Karpas-422 (cell line): ENCODE results near the gene MFSD2A. TPM values are rescaled to one million over a fixed set of nuclear protein-coding genes. Genes with fewer than 3 reads are reported as not detected.

Experiments
- DNase-seq: peaks from one replicate; pipeline ENCODE4 v3.0.0-alpha.2; 2015
- H2AFZ ChIP-seq: fragments of 200-600 bp; sonication (generic); 2 replicates; pipeline ENCODE4 v1.6.1; 2014; ENCODE audit warnings: antibody characterized with exemption, low read length, mixed read lengths
- H3K27ac ChIP-seq: fragments of 200-600 bp; sonication (generic); 2 replicates; pipeline ENCODE4 v1.5.1; 2014; ENCODE audit warnings: mild to moderate bottlenecking, low read length, moderate library complexity
- H3K27me3 ChIP-seq: fragments of 200-600 bp; sonication (generic); 2 replicates; pipeline ENCODE4 v1.6.1; 2014; ENCODE audit warnings: low read length, mixed read lengths
- H3K36me3 ChIP-seq: fragments of 200-600 bp; sonication (generic); 2 replicates; pipeline ENCODE4 v1.6.1; 2014; ENCODE audit warnings: low read length, mixed read lengths; ENCODE audit not compliant: insufficient read depth
- H3K4me1 ChIP-seq: fragments of 200-600 bp; sonication (generic); 2 replicates; pipeline ENCODE4 v1.6.1; 2014; ENCODE audit warnings: mild to moderate bottlenecking, low read length, mixed read lengths
- H3K4me2 ChIP-seq: fragments of 200-600 bp; sonication (generic); 2 replicates; pipeline ENCODE4 v1.6.1; 2014; ENCODE audit warnings: low read length, low read depth, mild to moderate bottlenecking; ENCODE audit not compliant: poor library complexity, severe bottlenecking
- H3K4me3 ChIP-seq: fragments of 200-600 bp; sonication (generic); 2 replicates; pipeline ENCODE4 v1.5.1; 2014; ENCODE audit warnings: mild to moderate bottlenecking, antibody characterized with exemption, low read length, mixed read lengths
- H3K79me2 ChIP-seq: fragments of 200-600 bp; sonication (generic); 2 replicates; pipeline ENCODE4 v1.6.1; 2014; ENCODE audit warnings: mild to moderate bottlenecking, low read length, mixed read lengths
- H3K9ac ChIP-seq: fragments of 200-600 bp; sonication (generic); 2 replicates; pipeline ENCODE4 v1.6.0; 2014; ENCODE audit warnings: low read length
- H3K9me2 ChIP-seq: fragments of 200-600 bp; sonication (generic), shearing (Covaris generic); replicated peaks from 2 replicates; pipeline ENCODE4 v1.6.0; 2014; ENCODE audit warnings: mild to moderate bottlenecking, low read length, moderate library complexity; ENCODE audit not compliant: insufficient read depth
- H3K9me3 ChIP-seq: fragments of 300-700, 200-600 bp; sonication (generic); 2 replicates; pipeline ENCODE4 v1.6.1; 2014; ENCODE audit warnings: low read length, mixed read lengths
- H4K20me1 ChIP-seq: fragments of 200-600 bp; sonication (generic); 2 replicates; pipeline ENCODE4 v1.6.1; 2014; ENCODE audit warnings: mild to moderate bottlenecking, antibody characterized with exemption, low read length, low read depth; ENCODE audit not compliant: insufficient read depth
- total RNA-seq: library from RNA; depleted of rRNA; stranded (reverse); fragments of >200 nt; shearing (Covaris generic); gene quantifications from 2 replicates; pipeline ENCODE4 v1.2.3, GENCODE V29; 2014; ENCODE audit warnings: low replicate concordance

The MFSD2A gene
- total RNA-seq, 1 experiment from 2014 or later: 20.8 TPM

DNA sequence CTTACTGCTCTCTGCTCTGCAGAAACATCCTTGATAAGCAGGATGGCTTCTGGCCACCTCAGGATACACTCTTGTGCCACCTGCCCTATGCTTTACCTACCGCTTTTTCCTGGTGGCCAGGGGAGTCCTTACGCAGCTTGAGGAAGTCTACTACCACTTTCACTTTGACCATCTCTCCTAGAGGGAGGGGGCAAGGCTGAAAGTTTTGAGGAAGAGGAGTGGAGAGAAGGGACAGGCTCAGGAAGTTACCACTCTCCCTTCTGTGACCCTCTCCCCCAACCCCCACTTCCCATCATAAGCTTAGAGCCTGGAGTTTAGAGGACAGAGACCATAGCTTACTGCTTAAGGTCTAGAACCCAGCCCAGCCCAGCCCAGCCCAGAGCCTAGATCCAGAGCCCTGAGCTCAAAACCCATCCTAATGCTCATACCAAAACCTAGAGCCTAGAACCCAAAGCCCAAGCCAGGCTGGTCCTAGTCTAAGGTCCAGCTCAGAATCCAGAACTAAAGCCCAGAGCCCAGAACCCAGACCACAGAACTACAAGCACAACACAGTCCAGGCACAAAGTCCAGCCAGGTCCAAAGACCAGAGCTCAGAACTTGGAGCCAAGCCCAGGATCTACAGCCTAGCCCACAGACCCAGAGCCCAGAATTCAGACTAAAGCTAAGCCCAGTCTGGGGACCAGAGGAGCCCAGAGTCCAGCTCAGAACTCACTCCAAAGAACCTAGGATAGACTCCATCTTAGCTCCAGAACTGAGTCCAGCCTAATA, 18.0 kb upstream of the MFSD2A start:
- DNase-seq: no peak
- no peaks in the 10 kb centered on the region for H3K4me1 ChIP-seq
- no peaks in the 10 kb centered on the region for H4K20me1 ChIP-seq
- no peak overlapping the region for H3K27ac ChIP-seq
- no peaks in the 10 kb centered on the region for H3K9me2 ChIP-seq
- no peak overlapping the region; the same call in 1 of the 2 replicates for H2AFZ ChIP-seq
- no peaks in the 10 kb centered on the region for H3K9me3 ChIP-seq
- H3K27me3 ChIP-seq: no peaks in the 10 kb centered on the region
- H3K79me2 ChIP-seq: no peaks in the 10 kb centered on the region
- H3K4me2 ChIP-seq: no peak overlapping the region
- no peak overlapping the region for H3K9ac ChIP-seq
- no peaks in the 10 kb centered on the region for H3K36me3 ChIP-seq
- no peak overlapping the region for H3K4me3 ChIP-seq

GRCh38 chr1:39938856-39939255, 16.1 kb upstream of the MFSD2A start:
- Histone ChIP-seq H3K4me2 (no peak overlapping the region), H3K27me3 (no peaks in the 10 kb centered on the region), H3K4me1 (no peaks in the 10 kb centered on the region), H2AFZ (no peak overlapping the region), H3K36me3 (no peaks in the 10 kb centered on the region), H3K27ac (no peak overlapping the region), H3K4me3 (no peak overlapping the region), H4K20me1 (no peaks in the 10 kb centered on the region), H3K9ac (no peak overlapping the region), H3K79me2 (no peaks in the 10 kb centered on the region), H3K9me3 (no peaks in the 10 kb centered on the region), H3K9me2 (no peaks in the 10 kb centered on the region)
- no peak for DNase-seq

GRCh38 chr1:39940253-39940652, 14.7 kb upstream of the MFSD2A start:
- Histone ChIP-seq H3K4me3 (no peak overlapping the region), H3K4me1 (no peaks in the 10 kb centered on the region), H3K9me2 (no peaks in the 10 kb centered on the region), H2AFZ (no peak overlapping the region), H3K9me3 (no peaks in the 10 kb centered on the region), H3K27ac (no peak overlapping the region), H3K36me3 (no peaks in the 10 kb centered on the region), H3K4me2 (no peak overlapping the region), H3K27me3 (no peaks in the 10 kb centered on the region), H3K9ac (no peak overlapping the region), H4K20me1 (no peaks in the 10 kb centered on the region), H3K79me2 (no peaks in the 10 kb centered on the region)
- no peak for DNase-seq

DNA sequence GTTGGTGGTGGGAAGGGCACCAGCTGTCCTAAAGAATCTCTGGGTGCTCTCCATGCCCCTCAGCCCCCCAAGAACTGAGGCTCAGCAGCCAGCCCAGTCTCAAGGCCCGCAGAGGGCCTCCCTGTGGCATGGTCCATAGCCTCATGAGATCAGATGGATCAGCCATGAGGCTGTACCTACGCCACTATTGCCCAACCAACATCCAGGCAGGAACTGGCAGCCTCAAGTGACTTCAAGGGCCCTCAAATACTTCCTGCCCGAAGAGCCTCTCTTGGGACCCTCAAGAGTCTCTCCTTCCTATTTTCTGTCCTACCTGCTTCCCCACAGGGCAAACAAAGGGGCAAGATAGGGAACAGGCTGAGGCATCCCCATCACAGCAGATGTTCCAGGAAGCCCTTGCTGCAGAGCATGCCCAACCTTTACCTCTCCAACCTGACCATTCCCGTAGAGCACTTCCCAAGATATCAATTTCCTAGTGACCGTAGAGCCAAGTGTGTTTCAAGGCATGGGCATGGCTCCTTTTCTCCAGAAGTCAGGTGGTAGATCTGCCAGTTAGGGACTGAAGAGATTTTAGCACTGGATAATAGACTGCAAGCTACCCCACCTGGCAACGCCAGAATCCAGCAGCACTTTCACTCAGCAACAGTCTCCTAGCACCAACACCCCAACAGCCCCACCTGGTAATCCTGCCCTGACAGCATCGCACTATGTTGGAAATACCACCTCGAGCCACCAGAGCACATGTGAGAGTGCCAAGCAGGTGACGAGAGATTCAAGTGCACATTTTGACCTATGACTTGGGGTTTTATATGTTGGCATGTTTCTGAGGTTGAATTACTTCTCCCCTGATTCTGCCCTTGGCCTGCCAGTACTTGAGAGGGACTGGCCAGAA, 13.7 kb upstream of the MFSD2A start:
- Histone ChIP-seq H3K4me3 (no peak overlapping the region), H2AFZ (no peak overlapping the region), H3K4me1 (no peaks in the 10 kb centered on the region), H3K36me3 (no peaks in the 10 kb centered on the region), H3K27me3 (no peaks in the 10 kb centered on the region), H3K4me2 (no peak overlapping the region), H3K79me2 (no peaks in the 10 kb centered on the region), H3K9me2 (no peaks in the 10 kb centered on the region), H4K20me1 (no peaks in the 10 kb centered on the region), H3K27ac (no peak overlapping the region), H3K9me3 (no peaks in the 10 kb centered on the region), H3K9ac (no peak overlapping the region)
- DNase-seq: no peak

DNA sequence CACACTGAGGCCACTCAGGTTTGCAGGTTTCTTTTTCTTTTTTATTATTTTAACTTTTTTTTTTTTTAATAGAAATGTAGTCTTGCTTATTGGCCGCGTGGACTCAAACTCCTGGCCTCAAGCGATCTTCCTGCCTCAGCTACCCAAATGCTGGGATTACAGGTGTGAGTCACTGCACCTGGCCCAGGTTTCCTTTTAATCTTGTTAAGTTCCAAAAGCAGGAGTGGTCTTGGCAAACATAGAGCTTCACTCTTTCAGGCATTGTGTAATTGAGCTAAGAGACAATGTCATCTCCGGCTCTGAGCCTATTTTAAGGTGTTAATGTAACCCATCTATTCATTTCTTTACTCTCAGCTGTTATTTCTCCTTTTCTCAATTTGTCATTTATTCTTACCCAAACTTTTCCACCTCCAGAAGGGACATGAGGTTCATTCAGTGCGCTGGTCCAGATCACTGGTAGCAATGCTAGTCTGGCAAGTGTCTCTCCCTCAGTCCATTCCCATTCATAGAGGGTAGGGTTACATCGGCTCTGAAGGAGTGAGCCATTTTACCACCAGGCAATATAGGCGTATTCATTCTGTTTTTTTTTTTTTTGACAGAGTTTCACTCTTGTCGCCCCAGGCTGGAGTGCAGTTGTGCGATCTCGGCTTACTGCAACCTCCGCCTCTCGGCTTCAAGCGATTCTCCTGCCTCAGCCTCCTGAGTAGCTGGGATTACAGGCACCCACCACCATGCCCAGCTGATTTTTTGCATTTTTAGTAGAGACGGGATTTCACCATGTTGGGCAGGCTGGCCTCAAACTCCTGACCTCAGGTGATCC, 11.3 kb upstream of the MFSD2A start:
- Histone ChIP-seq H3K9me2 (no peaks in the 10 kb centered on the region), H3K4me2 (no peak overlapping the region), H3K27ac (no peak overlapping the region), H3K4me3 (no peak overlapping the region), H3K4me1 (no peaks in the 10 kb centered on the region), H3K27me3 (no peaks in the 10 kb centered on the region), H3K9me3 (no peaks in the 10 kb centered on the region), H3K9ac (no peak overlapping the region), H2AFZ (no peak overlapping the region), H3K36me3 (no peaks in the 10 kb centered on the region), H3K79me2 (no peaks in the 10 kb centered on the region), H4K20me1 (no peaks in the 10 kb centered on the region)
- DNase-seq: no peak

DNA sequence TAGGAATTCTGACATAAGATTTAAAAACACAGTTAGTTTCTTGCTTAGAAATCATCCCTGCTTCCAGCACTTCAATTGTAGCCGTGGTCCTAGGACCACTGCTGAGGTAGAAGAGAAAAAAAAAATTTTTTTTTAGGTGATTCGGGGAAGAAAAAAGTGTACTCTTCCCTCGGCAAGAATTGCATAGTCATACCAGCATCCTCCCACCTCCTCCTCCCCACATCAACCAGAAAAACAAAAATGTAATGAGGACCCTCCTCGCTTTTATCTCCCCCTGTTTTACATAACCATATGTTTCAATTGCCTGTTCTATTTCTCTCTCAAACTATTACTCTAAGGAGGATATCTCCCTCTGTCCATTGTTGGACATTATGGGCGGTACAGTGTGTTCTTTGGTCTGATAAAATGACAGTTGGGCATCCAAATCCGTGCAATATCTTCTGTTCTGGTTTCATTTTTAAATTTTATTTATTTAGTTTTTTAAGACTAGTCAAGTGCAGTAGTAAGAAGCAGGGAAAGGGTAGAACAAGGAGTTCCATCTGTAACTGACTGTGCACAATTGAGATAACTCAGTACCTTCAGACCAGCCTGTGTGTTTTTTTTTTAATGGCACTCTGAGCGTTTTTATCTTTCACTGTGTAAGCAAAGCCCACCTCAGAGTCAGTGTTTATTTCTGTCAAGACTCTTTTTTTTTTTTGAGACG, 10.4 kb upstream of the MFSD2A start:
- no peak for DNase-seq

DNA sequence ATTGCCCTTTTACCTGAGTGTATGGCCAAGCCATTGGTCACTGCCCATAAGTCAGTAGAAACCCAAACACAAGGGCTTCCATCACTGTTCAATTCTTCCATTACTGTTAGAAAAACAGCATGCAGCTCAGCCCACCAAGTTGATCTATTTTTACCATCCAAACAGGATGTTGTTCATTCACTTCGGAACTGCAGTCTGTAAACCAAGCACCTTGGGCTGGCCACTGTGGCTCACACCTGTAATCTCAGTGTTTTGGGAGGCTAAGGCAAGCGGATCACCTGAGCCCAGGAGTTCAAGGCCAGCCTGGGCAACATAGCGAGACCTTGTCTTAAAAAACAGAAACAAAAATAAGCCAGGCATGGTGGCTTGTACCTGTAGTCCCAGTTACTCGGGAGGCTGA, 8.7 kb upstream of the MFSD2A start:
- Histone ChIP-seq H3K9me2 (no peaks in the 10 kb centered on the region), H3K9me3 (no peaks in the 10 kb centered on the region), H4K20me1 (no peaks in the 10 kb centered on the region), H3K9ac (no peak overlapping the region), H2AFZ (no peak overlapping the region), H3K79me2 (no peaks in the 10 kb centered on the region), H3K4me1 (no peaks in the 10 kb centered on the region), H3K27ac (no peak overlapping the region), H3K4me3 (no peak overlapping the region), H3K36me3 (no peaks in the 10 kb centered on the region), H3K4me2 (no peak overlapping the region), H3K27me3 (no peaks in the 10 kb centered on the region)
- DNase-seq: no peak

More for the DNA sequence above, 10.4 kb upstream of the MFSD2A start:
- Histone ChIP-seq H3K4me3 (no peak overlapping the region), H3K9me3 (no peaks in the 10 kb centered on the region), H3K27me3 (no peaks in the 10 kb centered on the region), H3K4me2 (no peak overlapping the region), H3K4me1 (no peaks in the 10 kb centered on the region), H3K9me2 (no peaks in the 10 kb centered on the region), H2AFZ (no peak overlapping the region), H4K20me1 (no peaks in the 10 kb centered on the region), H3K27ac (no peak overlapping the region), H3K79me2 (no peaks in the 10 kb centered on the region), H3K9ac (no peak overlapping the region), H3K36me3 (no peaks in the 10 kb centered on the region)
